Body of pancreas (tissue), 4 donors: Measurements from ENCODE around the gene LYPD1. TPM values are rescaled to one million over a fixed set of nuclear protein-coding genes. Genes with fewer than 3 reads are reported as not detected.

Experiments used
- ATAC-seq: fragments of 150-250 bp; one replicate; pipeline ENCODE4 v1.9.1; 2016
- DNase-seq, 4 donors: peaks; one replicate each; pipeline ENCODE4 v3.0.0-alpha.2; 2019
- H3K27ac ChIP-seq, 4 donors: fragments of 200-600 bp; sonication (generic); 1 replicate in 3 of 4; 2 replicates in 1 of 4; pipeline versions ENCODE4 v1.5.1 to v1.6.1; 2016 to 2019; ENCODE audit warnings: mild to moderate bottlenecking in 1 of 4, mixed read lengths in 1 of 4, moderate library complexity in 1 of 4
- H3K27me3 ChIP-seq, 2 donors: fragments of 200-600 bp; sonication (generic); one replicate each; pipeline ENCODE4 v1.6.0; 2016; ENCODE audit warnings: mild to moderate bottlenecking in 1 of 2
- H3K36me3 ChIP-seq, 2 donors: fragments of 200-600 bp; sonication (generic); replicated peaks in 1 of 2; 2 replicates each; pipeline ENCODE4 v1.5.1; 2016; ENCODE audit warnings: low read depth in 2 of 2; ENCODE audit not compliant: insufficient read depth in 1 of 2
- H3K4me1 ChIP-seq: fragments of 200-600 bp; sonication (generic); one replicate; pipeline ENCODE4 v1.6.0; 2016
- H3K4me3 ChIP-seq, 2 donors: fragments of 200-600 bp; sonication (generic); 1 replicate in 1 of 2; 2 replicates in 1 of 2; pipeline ENCODE4 v1.5.1; 2016 to 2019
- H3K9me3 ChIP-seq, 3 donors: fragments of 200-600 bp; sonication (generic); 1 replicate in 2 of 3; 2 replicates in 1 of 3; pipeline ENCODE4 v1.5.1; 2016
- POLR2A ChIP-seq, 3 donors: fragments of 450-650 bp; IDR thresholded peaks; one replicate each; pipeline ENCODE4 v1.6.1; 2016; ENCODE audit warnings: antibody characterized with exemption in 3 of 3, mild to moderate bottlenecking in 2 of 3
- WGBS, 2 donors: methylation state at CpG; one replicate each; pipeline ENCODE4 v1.1.5; 2017; 5-methylcytosine and 5-hydroxymethylcytosine counted together
- intact Hi-C: fragments of 100-400 bp; cut with DNase I; formaldehyde crosslinking; loops from one replicate; pipeline ENCODE4 v1.15.1; 2023
- total RNA-seq, 2 donors: library from RNA; depleted of rRNA; stranded (reverse); fragments of >200 nt; gene quantifications; one replicate each; pipeline ENCODE4 v1.1.0, GENCODE V29; 2016
- TF ChIP-seq, protein P1 (sequence below), 7 experiments: fragments of 450-650 bp in 4 of 7; fragments of 200-600 bp in 3 of 7; sonication (generic) in 3 of 7; IDR thresholded peaks; one replicate each; pipeline ENCODE4 v1.5.1; 2016 to 2019; ENCODE audit warnings: antibody characterized with exemption in 7 of 7

LYPD1 gene
- total RNA-seq, 2 donors from 2014 or later = 1.6 to 3.1 TPM

DNA sequence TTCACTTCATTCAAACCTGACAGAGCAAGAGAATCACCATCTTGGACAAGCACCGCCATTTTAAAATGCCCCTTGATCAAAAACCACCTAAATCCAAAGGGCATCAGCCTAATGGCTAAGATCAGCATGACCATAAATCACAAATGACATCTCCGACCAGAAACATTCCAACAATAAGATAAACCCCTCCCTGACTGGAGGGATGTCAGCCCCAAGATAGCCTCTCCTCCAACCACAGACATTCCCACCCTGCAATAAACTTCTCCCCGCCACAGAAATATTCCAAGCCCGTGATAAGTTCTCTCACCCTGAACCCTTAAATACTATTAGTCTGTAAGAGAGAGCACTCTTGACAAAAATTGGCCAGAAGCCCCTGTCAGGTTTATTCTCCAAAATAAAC is 21.6 kb upstream of the LYPD1 start:
- 82 to 96% methylated on average over 4 of the region's 4 CpGs for WGBS, 2 donors
- no peak for ATAC-seq
- Histone ChIP-seq H3K27ac (no peak overlapping the region), H3K9me3 (no peaks in the 10 kb centered on the region), H3K27me3 (no peaks in the 10 kb centered on the region), H3K4me1 (no peaks in the 10 kb centered on the region), H3K4me3 (no peak overlapping the region), H3K36me3 (no peaks in the 10 kb centered on the region)
- DNase-seq = no peak
- intact Hi-C loops = no loop called here
- no peak for TF ChIP-seq POLR2A (IDR thresholded peaks at IDR 0.05)
- TF ChIP-seq, protein P1, sequence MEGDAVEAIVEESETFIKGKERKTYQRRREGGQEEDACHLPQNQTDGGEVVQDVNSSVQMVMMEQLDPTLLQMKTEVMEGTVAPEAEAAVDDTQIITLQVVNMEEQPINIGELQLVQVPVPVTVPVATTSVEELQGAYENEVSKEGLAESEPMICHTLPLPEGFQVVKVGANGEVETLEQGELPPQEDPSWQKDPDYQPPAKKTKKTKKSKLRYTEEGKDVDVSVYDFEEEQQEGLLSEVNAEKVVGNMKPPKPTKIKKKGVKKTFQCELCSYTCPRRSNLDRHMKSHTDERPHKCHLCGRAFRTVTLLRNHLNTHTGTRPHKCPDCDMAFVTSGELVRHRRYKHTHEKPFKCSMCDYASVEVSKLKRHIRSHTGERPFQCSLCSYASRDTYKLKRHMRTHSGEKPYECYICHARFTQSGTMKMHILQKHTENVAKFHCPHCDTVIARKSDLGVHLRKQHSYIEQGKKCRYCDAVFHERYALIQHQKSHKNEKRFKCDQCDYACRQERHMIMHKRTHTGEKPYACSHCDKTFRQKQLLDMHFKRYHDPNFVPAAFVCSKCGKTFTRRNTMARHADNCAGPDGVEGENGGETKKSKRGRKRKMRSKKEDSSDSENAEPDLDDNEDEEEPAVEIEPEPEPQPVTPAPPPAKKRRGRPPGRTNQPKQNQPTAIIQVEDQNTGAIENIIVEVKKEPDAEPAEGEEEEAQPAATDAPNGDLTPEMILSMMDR (IDR thresholded peaks at IDR 0.05) = no peak

GRCh38 chr2:132690664-132691303 is 20.8 kb upstream of the LYPD1 start:
- Histone ChIP-seq H3K36me3 (no peaks in the 10 kb centered on the region), H3K9me3 (no peaks in the 10 kb centered on the region), H3K4me3 (no peak overlapping the region), H3K27ac (no peak overlapping the region), H3K27me3 (no peaks in the 10 kb centered on the region), H3K4me1 (no peaks in the 10 kb centered on the region)
- DNase-seq (no peak), ATAC-seq (no peak)
- TF ChIP-seq, protein P1 (IDR thresholded peaks at IDR 0.05) = no peak
- no peak for TF ChIP-seq POLR2A (IDR thresholded peaks at IDR 0.05)
- intact Hi-C loops = no loop called here
- WGBS, 2 donors = 61 to 69% methylated on average over 1 of the region's 1 CpG

DNA sequence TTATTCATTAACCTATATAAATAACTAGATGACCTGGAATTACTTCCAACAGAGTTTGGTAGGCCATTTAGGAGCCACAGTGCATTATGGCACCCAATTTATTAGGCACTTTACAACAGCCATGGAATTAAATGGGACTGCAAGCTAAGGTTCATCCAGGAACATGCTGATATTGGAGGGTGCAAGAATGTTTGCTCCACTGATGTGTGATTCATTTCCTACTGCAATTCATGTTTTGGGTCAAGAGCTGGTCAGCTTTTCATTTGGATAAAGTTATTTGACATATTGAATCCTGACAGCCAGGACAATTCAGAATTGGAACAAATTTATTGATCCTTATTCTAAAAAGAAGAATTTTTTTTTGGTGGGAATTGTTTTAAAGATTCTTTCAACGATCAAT is 11.8 kb upstream of the LYPD1 start:
- Histone ChIP-seq H3K27me3 (no peaks in the 10 kb centered on the region), H3K9me3 (no peaks in the 10 kb centered on the region), H3K4me3 (no peak overlapping the region), H3K27ac (no peak overlapping the region), H3K36me3 (no peaks in the 10 kb centered on the region), H3K4me1 (peaks cover 4% of the 10 kb centered on the region)
- TF ChIP-seq, protein P1 (IDR thresholded peaks at IDR 0.05) = no peak
- TF ChIP-seq POLR2A (IDR thresholded peaks at IDR 0.05) = no peak
- DNase-seq (no peak), ATAC-seq (no peak)
- 85 to 90% methylated on average over 1 of the region's 1 CpG for WGBS, 2 donors
- intact Hi-C loops = no loop called here

DNA sequence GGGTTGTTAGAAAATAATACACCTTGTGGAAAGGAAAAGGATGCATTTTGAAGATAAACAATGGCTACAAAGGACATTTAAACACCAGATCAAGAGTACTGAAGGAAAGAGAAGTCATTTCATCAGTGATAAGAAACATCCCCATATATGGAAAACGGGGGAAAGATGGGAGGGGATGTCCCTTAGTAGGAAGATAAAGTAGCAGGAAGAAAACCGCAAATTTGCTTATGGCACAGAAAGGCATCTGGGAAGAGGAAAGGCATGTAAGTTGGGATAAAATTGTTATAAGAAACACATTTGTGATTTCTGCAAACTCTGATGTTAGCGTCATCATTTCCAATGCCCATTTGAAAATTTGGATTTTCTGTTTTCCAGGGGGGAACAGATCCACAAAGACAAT is 10.5 kb upstream of the LYPD1 start:
- no peak for DNase-seq
- intact Hi-C loops = no loop called here
- no peak for ATAC-seq
- H3K9me3 ChIP-seq = no peaks in the 10 kb centered on the region
- H3K4me1 ChIP-seq = peaks cover 4% of the 10 kb centered on the region
- H3K27me3 ChIP-seq = no peaks in the 10 kb centered on the region
- 67 to 78% methylated on average over 3 of the region's 3 CpGs for WGBS, 2 donors
- no peaks in the 10 kb centered on the region for H3K36me3 ChIP-seq
- no peak overlapping the region for H3K4me3 ChIP-seq
- no peak overlapping the region for H3K27ac ChIP-seq
- no peak for TF ChIP-seq POLR2A (IDR thresholded peaks at IDR 0.05)
- TF ChIP-seq, protein P1 (IDR thresholded peaks at IDR 0.05) = no peak

GRCh38 chr2:132678483-132678882 is 8.5 kb upstream of the LYPD1 start:
- Histone ChIP-seq H3K9me3 (no peaks in the 10 kb centered on the region), H3K36me3 (no peaks in the 10 kb centered on the region), H3K4me1 (no peaks in the 10 kb centered on the region), H3K27me3 (no peaks in the 10 kb centered on the region), H3K27ac (no peak overlapping the region), H3K4me3 (no peak overlapping the region)
- intact Hi-C loops = no loop called here
- no peak for DNase-seq
- WGBS, 2 donors = 77 to 93% methylated on average over 2 of the region's 2 CpGs
- no peak for TF ChIP-seq POLR2A (IDR thresholded peaks at IDR 0.05)
- TF ChIP-seq, protein P1 (IDR thresholded peaks at IDR 0.05) = no peak
- ATAC-seq = no peak
